PC-3 (cell line): ENCODE measurements around the gene EDN2. TPM values are rescaled to one million over a fixed set of nuclear protein-coding genes. Genes with fewer than 3 reads are reported as not detected.

Experiments
- ATAC-seq: fragments of 200-7000 bp; cut with Tn5 transposase; 2 replicates; pipeline ENCODE4 v1.9.1; 2020; ENCODE audit warnings: mild to moderate bottlenecking, moderate library complexity
- BruUV-seq: library from RNA; stranded (reverse); fragments of 400-500 nt; replicated peaks from 2 replicates; lab custom pipeline; 2021; lab: Mats Ljungman, UMichigan
- CTCF ChIA-PET: fragments of 300-600 bp; sonication (Branson Sonifier 250); formaldehyde crosslinking; loops from one replicate; lab custom pipeline; 2022; ENCODE audit warnings: antibody characterized with exemption; lab: Charles Lee
- POLR2A ChIA-PET: fragments of 300-600 bp; sonication (Branson Sonifier 250); formaldehyde crosslinking; loops from one replicate; lab custom pipeline; 2022; ENCODE audit warnings: antibody characterized with exemption; ENCODE audit not compliant: unreplicated experiment; lab: Charles Lee
- DNase-seq: peaks from one replicate; pipeline ENCODE4 v3.0.0-alpha.2; 2015
- H2AFZ ChIP-seq: fragments of 300-600 bp; sonication (generic); 2 replicates; pipeline ENCODE4 v1.6.0; 2016; ENCODE audit warnings: antibody characterized with exemption, low read length
- H3F3A ChIP-seq: fragments of 300-600 bp; sonication (generic); one replicate; pipeline ENCODE4 v1.6.0; 2017; ENCODE audit warnings: antibody characterized with exemption, low read length, control low read depth, mild to moderate bottlenecking; ENCODE audit not compliant: unreplicated experiment
- H3K27ac ChIP-seq: fragments of 300-600 bp; sonication (generic); 2 replicates; pipeline ENCODE4 v1.5.1; 2016; ENCODE audit warnings: mild to moderate bottlenecking, low read length
- H3K27me3 ChIP-seq: fragments of 300-600 bp; sonication (generic); 2 replicates; pipeline ENCODE4 v1.6.1; 2016; ENCODE audit warnings: low read length, mixed read lengths
- H3K36me3 ChIP-seq: fragments of 300-600 bp; sonication (generic); 2 replicates; pipeline ENCODE4 v1.6.1; 2016; ENCODE audit warnings: low read depth, mixed run types, low read length, mixed read lengths
- H3K4me1 ChIP-seq: fragments of 300-600 bp; sonication (generic); 2 replicates; pipeline ENCODE4 v1.5.1; 2016; ENCODE audit warnings: low read length; ENCODE audit not compliant: insufficient read depth
- H3K4me2 ChIP-seq: fragments of 300-600 bp; sonication (generic); 2 replicates; pipeline ENCODE4 v1.6.0; 2016; ENCODE audit warnings: low read length
- H3K4me3 ChIP-seq: fragments of 300-600 bp; sonication (generic); 2 replicates; pipeline ENCODE4 v1.5.1; 2016; ENCODE audit warnings: mild to moderate bottlenecking, low read length, mixed read lengths
- H3K79me2 ChIP-seq: fragments of 300-600 bp; sonication (generic); 2 replicates; pipeline ENCODE4 v1.6.1; 2017; ENCODE audit warnings: low read length, mixed read lengths
- H3K9ac ChIP-seq: fragments of 300-600 bp; sonication (generic); 2 replicates; pipeline ENCODE4 v1.6.0; 2016; ENCODE audit warnings: mild to moderate bottlenecking, low read length
- H3K9me2 ChIP-seq: fragments of 300-600 bp; sonication (generic); replicated peaks from 2 replicates; pipeline ENCODE4 v1.6.1; 2016; ENCODE audit warnings: mixed run types, low read length, mixed read lengths
- H3K9me3 ChIP-seq: fragments of 300-600 bp; sonication (generic); 2 replicates; pipeline ENCODE4 v1.6.1; 2016; ENCODE audit warnings: low read length, mixed read lengths
- H4K20me1 ChIP-seq: fragments of 300-600 bp; sonication (generic); 2 replicates; pipeline ENCODE4 v1.6.1; 2016; ENCODE audit warnings: low read length, mixed read lengths
- EZH2 ChIP-seq: fragments of 300-600 bp; sonication (generic); IDR thresholded peaks from one replicate; pipeline ENCODE4 v1.6.1; 2017; ENCODE audit warnings: antibody characterized with exemption, mild to moderate bottlenecking, low read length; ENCODE audit not compliant: unreplicated experiment
- EZH2phosphoT487 ChIP-seq: fragments of 300-600 bp; sonication (generic); IDR thresholded peaks from 2 replicates; pipeline ENCODE4 v1.6.1; 2018; ENCODE audit warnings: mild to moderate bottlenecking, antibody characterized with exemption, low read length, borderline replicate concordance
- intact Hi-C: fragments of 100-400 bp; cut with micrococcal nuclease; formaldehyde crosslinking; loops from 2 replicates; pipeline ENCODE4 v1.9.0; 2023
- total RNA-seq: library from RNA; depleted of rRNA; stranded (reverse); fragments of >200 nt; gene quantifications from 2 replicates; pipeline ENCODE4 v1.2.3, GENCODE V29; 2014
- TF ChIP-seq, protein P1 (sequence below): fragments of 300-600 bp; sonication (generic); conservative IDR thresholded peaks from 2 replicates; pipeline ENCODE4 v1.5.1; 2017; ENCODE audit warnings: antibody characterized with exemption, low read depth, mild to moderate bottlenecking, low read length

Gene EDN2
- total RNA-seq, 1 experiment from 2014 or later, result 0.36 TPM

DNA sequence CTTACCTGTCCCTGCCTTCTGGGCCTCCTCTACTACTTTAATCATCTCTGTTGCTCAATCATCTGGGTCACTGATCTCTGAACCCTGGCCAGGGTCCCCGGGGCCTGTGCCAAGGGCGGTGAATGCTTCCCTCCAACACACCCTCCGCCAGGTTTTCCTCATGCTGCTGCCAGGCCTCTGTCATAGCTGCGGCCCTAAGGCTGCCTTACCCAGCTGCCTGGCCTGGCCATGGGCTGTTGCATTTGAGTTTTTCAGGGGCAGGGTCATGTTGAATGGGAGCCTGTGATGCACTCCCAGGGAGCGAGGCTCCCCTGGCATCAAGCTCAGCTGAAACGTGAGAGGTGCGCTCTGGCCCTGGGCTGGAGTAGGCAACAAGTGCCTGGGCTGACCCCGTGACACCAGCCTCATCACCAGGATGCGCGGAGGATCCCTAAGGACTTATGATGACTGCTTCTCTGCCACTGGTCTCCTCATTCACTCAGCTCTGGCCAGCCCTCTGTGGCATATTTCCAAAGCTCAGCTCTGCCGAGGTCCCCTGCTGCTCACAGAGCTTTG lies 7.6 kb downstream of the EDN2 start:
- DNase-seq (no peak), ATAC-seq (no peak)
- no peak overlapping the region for H3K4me2 ChIP-seq
- CTCF ChIA-PET, result no interaction called here
- no peaks in the 10 kb centered on the region for H3K9me3 ChIP-seq
- no peaks in the 10 kb centered on the region for H3K27me3 ChIP-seq
- no peaks in the 10 kb centered on the region for H3K79me2 ChIP-seq
- no peak for TF ChIP-seq EZH2
- TF ChIP-seq EZH2phosphoT487, result no peak
- H3K9ac ChIP-seq, result no peak overlapping the region
- intact Hi-C loops, result no loop called here
- H3F3A ChIP-seq, result no peaks in the 10 kb centered on the region
- no peak overlapping the region for H3K27ac ChIP-seq
- POLR2A ChIA-PET, result no interaction called here
- no TSS peak for BruUV-seq
- no peaks in the 10 kb centered on the region for H3K36me3 ChIP-seq
- no peak overlapping the region for H2AFZ ChIP-seq
- H3K9me2 ChIP-seq, result no peaks in the 10 kb centered on the region
- H3K4me3 ChIP-seq, result no peak overlapping the region
- H4K20me1 ChIP-seq, result no peaks in the 10 kb centered on the region
- no peaks in the 10 kb centered on the region for H3K4me1 ChIP-seq

DNA sequence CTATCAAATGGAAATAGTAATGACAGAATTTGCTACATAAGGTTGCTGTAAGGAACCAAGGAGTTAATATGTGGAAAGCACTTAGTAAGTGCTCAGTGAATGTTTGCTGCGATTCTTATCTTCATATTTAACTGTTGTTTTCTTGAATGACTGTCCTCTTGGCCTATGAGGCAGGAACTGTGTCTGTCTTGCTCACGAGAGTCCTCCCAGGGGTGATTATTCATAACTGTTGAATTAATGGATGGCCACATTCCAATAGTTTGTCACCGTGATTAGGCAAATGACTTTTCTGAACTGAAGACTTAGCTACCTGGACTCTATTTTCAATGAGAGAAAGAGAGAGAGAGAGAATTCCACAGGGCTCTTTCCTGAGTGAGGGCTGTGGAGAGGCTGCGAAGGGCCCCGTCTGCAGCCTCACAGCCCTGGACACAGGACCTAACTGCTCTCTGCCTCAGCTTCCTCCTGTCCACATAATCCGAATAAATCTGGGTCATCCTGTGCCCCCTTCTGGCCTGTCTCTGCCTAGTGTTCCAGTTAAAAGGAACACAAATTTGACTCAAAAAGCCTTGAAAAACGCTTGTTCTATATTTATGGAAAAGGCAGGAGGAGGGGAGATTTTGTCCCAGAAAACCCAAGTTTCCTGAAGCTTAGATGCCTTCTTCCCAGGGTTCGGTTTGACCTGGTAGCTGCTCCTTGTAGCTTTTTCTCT lies 8.5 kb downstream of the EDN2 start:
- Histone ChIP-seq H3K36me3 (no peaks in the 10 kb centered on the region), H3F3A (no peaks in the 10 kb centered on the region), H3K9me3 (no peaks in the 10 kb centered on the region), H3K9me2 (no peaks in the 10 kb centered on the region), H3K4me1 (no peaks in the 10 kb centered on the region), H2AFZ (no peak overlapping the region), H3K4me3 (no peak overlapping the region), H3K79me2 (no peaks in the 10 kb centered on the region), H3K27ac (no peak overlapping the region), H3K4me2 (no peak overlapping the region), H3K9ac (no peak overlapping the region), H3K27me3 (no peaks in the 10 kb centered on the region), H4K20me1 (no peaks in the 10 kb centered on the region)
- intact Hi-C loops, result no loop called here
- ATAC-seq (peak; percentile 48; the same call in 1 of the 2 replicates), DNase-seq (no peak)
- TF ChIP-seq, protein P1, sequence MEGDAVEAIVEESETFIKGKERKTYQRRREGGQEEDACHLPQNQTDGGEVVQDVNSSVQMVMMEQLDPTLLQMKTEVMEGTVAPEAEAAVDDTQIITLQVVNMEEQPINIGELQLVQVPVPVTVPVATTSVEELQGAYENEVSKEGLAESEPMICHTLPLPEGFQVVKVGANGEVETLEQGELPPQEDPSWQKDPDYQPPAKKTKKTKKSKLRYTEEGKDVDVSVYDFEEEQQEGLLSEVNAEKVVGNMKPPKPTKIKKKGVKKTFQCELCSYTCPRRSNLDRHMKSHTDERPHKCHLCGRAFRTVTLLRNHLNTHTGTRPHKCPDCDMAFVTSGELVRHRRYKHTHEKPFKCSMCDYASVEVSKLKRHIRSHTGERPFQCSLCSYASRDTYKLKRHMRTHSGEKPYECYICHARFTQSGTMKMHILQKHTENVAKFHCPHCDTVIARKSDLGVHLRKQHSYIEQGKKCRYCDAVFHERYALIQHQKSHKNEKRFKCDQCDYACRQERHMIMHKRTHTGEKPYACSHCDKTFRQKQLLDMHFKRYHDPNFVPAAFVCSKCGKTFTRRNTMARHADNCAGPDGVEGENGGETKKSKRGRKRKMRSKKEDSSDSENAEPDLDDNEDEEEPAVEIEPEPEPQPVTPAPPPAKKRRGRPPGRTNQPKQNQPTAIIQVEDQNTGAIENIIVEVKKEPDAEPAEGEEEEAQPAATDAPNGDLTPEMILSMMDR, result peak; percentile 25; the same call in 1 of the 2 replicates
- TF ChIP-seq EZH2 (no peak), EZH2phosphoT487 (no peak)
- POLR2A ChIA-PET, result no interaction called here
- no TSS peak for BruUV-seq
- CTCF ChIA-PET, result no interaction called here

- DNase-seq, result no peak
- H3K27ac ChIP-seq, result no peak overlapping the region
- H3K79me2 ChIP-seq, result no peaks in the 10 kb centered on the region
- intact Hi-C loops, result no loop called here
- H3K9ac ChIP-seq, result no peak overlapping the region
- no TSS peak for BruUV-seq
- CTCF ChIA-PET, result no interaction called here
- no peak overlapping the region for H2AFZ ChIP-seq
- TF ChIP-seq EZH2phosphoT487 (no peak), EZH2 (no peak)
- TF ChIP-seq, protein P1, result no peak
- POLR2A ChIA-PET, result no interaction called here
- H3K9me3 ChIP-seq, result no peaks in the 10 kb centered on the region
- H3K36me3 ChIP-seq, result no peaks in the 10 kb centered on the region
- no peaks in the 10 kb centered on the region for H3F3A ChIP-seq
- H3K4me3 ChIP-seq, result no peak overlapping the region
- H3K4me2 ChIP-seq, result no peak overlapping the region
- H3K9me2 ChIP-seq, result no peaks in the 10 kb centered on the region
- no peaks in the 10 kb centered on the region for H4K20me1 ChIP-seq
- H3K4me1 ChIP-seq, result no peaks in the 10 kb centered on the region
- ATAC-seq, result no peak
- H3K27me3 ChIP-seq, result no peaks in the 10 kb centered on the region
Measured at GRCh38 chr1:41475346-41475745, 9.1 kb downstream of the EDN2 start.
